Testis (tissue), 3 donors: ENCODE data around the gene RNMT. TPM values are rescaled to one million over a fixed set of nuclear protein-coding genes. Genes with fewer than 3 reads are reported as not detected.

Experiments used
- DNase-seq: peaks from one replicate; pipeline ENCODE4 v3.0.0-alpha.2; 2019
- H3K27ac ChIP-seq, 2 donors: fragments of 200-600 bp; sonication (generic); one replicate each; pipeline ENCODE4 v1.5.1; 2019
- H3K27me3 ChIP-seq: fragments of 200-600 bp; sonication (generic); one replicate; pipeline ENCODE4 v1.5.1; 2019
- H3K36me3 ChIP-seq: fragments of 200-600 bp; sonication (generic); one replicate; pipeline ENCODE4 v1.5.1; 2017; ENCODE audit warnings: low read depth; ENCODE audit errors: missing control alignments
- H3K4me1 ChIP-seq: fragments of 200-600 bp; sonication (generic); one replicate; pipeline ENCODE4 v1.5.1; 2019
- H3K4me3 ChIP-seq, 2 donors: fragments of 200-600 bp; sonication (generic); one replicate each; pipeline ENCODE4 v1.5.1; 2017 to 2019
- H3K9me3 ChIP-seq: fragments of 200-600 bp; sonication (generic); one replicate; pipeline ENCODE4 v1.5.1; 2017
- CTCF ChIP-seq, 3 experiments: fragments of 450-650 bp in 2 of 3; fragments of 200-600 bp in 1 of 3; sonication (generic) in 1 of 3; IDR thresholded peaks; one replicate each; pipeline ENCODE4 v1.5.1; 2016 to 2019; ENCODE audit warnings: antibody characterized with exemption in 3 of 3, mild to moderate bottlenecking in 2 of 3, moderate library complexity in 1 of 3
- POLR2A ChIP-seq: fragments of 450-650 bp; IDR thresholded peaks from one replicate; pipeline ENCODE4 v1.6.1; 2017; ENCODE audit warnings: antibody characterized with exemption, mild to moderate bottlenecking, moderate library complexity
- WGBS, 2 donors: methylation state at CpG; one replicate each; pipeline ENCODE4 v1.1.5; 2018; 5-methylcytosine and 5-hydroxymethylcytosine counted together
- intact Hi-C: fragments of 100-400 bp; cut with DNase I; formaldehyde crosslinking; loops from one replicate; pipeline ENCODE4 v1.15.1; 2023; ENCODE audit warnings: low total_unique reads
- polyA plus RNA-seq: library from polyadenylated mRNA; stranded (reverse); fragments of 350-450 nt; fragmentation: Illumina TruSeq; extraction: RNeasy Lipid Tissue Mini Kit (QIAGEN cat#74804); gene quantifications from one replicate; pipeline ENCODE4 v1.2.3, GENCODE V29; 2014; ENCODE audit warnings: low read depth, low replicate concordance; ENCODE audit not compliant: insufficient read depth
- total RNA-seq, 2 donors: library from RNA; depleted of rRNA; stranded (reverse); fragments of >200 nt; gene quantifications; one replicate each; pipeline ENCODE4 v1.2.3, GENCODE V29; 2016

Gene RNMT
- total and polyA plus RNA-seq, 3 donors from 2014 or later: 30.5 to 31.3 (median 30.9) TPM

DNA sequence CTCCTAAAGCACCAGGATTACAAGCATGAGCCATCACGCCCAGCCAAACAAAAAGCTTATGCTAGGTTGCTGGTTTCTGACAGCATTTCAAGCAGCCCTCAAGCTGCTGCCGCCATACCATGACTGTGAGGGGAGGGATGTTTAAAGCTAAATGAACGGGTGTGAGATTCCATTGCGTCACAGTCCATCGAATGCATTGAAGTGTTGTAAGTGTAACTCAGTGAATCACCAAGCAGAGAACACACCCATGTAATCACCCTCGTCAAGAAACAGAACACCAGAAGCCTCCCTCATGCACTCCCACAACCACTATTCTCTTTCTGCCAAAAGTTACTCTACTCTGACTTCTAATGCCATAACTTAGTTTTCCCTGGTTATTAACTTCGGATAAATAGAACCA is 64.7 kb downstream of the RNMT start:
- H3K4me3 ChIP-seq: no peak overlapping the region
- no peaks in the 10 kb centered on the region for H3K36me3 ChIP-seq
- no peak for DNase-seq
- WGBS, 2 donors: 65 to 69% methylated on average over 7 of the region's 7 CpGs
- H3K4me1 ChIP-seq: no peaks in the 10 kb centered on the region
- intact Hi-C loops: no loop called here
- H3K27ac ChIP-seq: no peak overlapping the region
- TF ChIP-seq CTCF (IDR thresholded peaks at IDR 0.05): no peak
- H3K27me3 ChIP-seq: no peaks in the 10 kb centered on the region
- no peaks in the 10 kb centered on the region for H3K9me3 ChIP-seq

DNA sequence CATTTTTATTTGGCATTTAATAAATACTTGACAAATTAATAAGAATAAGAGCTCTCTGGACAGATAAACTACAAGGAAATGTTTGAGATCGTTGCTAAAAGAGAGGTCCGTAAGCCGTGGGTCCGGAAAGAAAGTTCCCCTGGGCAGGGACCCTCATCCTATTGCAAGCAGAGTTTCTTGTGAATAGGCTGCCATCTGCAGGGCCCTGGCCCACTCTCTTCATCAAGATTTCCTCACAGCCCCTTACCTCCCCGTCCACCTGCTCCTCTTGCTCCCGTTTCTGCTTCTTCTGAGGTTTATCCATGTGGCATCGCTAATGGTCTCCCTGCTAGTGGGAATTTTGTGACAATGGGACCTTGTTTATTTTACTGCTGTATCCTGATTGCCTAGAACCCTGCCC is 67.3 kb downstream of the RNMT start:
- intact Hi-C loops: no loop called here
- Histone ChIP-seq H3K36me3 (no peaks in the 10 kb centered on the region), H3K27ac (no peak overlapping the region), H3K9me3 (no peaks in the 10 kb centered on the region), H3K4me1 (no peaks in the 10 kb centered on the region), H3K27me3 (no peaks in the 10 kb centered on the region), H3K4me3 (no peak overlapping the region)
- no peak for TF ChIP-seq POLR2A
- no peak for TF ChIP-seq CTCF (IDR thresholded peaks at IDR 0.05)
- 56 to 58% methylated on average over 7 of the region's 7 CpGs for WGBS, 2 donors
- DNase-seq: no peak

GRCh38 chr18:13796515-13796914 is 70.0 kb downstream of the RNMT start:
- WGBS, 2 donors: 80 to 81% methylated on average over 11 to 14 of the region's 14 CpGs
- no peaks in the 10 kb centered on the region for H3K9me3 ChIP-seq
- intact Hi-C loops: no loop called here

DNA sequence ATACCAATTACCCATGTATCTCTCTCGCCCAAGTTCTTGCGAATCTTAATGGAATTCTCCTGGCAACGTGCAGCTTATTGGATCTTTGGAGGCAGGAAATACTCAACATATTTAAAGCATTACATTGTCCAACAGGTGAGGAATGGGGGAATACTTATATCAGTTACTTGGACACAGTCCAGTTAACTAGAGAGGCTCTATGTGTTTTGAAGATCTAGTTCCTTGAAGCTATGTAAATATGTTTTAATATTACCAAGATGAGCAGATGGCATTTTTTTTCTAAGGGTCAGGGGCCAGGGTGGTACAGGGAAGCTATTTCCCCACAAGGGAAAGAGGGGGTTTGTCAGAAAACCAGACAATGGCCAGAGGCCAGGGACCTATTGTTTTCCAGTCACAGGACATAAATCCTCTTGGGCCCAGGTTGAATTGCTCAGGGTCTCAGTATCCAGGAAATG is 70.7 kb downstream of the RNMT start:
- Histone ChIP-seq H3K36me3 (no peaks in the 10 kb centered on the region), H3K4me3 (no peak overlapping the region), H3K27me3 (no peaks in the 10 kb centered on the region), H3K9me3 (no peaks in the 10 kb centered on the region), H3K4me1 (no peaks in the 10 kb centered on the region), H3K27ac (no peak overlapping the region)
- no peak for TF ChIP-seq CTCF (IDR thresholded peaks at IDR 0.05)
- no peak for TF ChIP-seq POLR2A
- 64 to 65% methylated on average over 3 of the region's 3 CpGs for WGBS, 2 donors
- intact Hi-C loops: no loop called here
- DNase-seq: no peak

More at GRCh38 chr18:13796515-13796914, 70.0 kb downstream of the RNMT start:
- TF ChIP-seq CTCF (IDR thresholded peaks at IDR 0.05): no peak
- TF ChIP-seq POLR2A: no peak
- Histone ChIP-seq H3K27me3 (no peaks in the 10 kb centered on the region), H3K4me1 (no peaks in the 10 kb centered on the region), H3K36me3 (no peaks in the 10 kb centered on the region), H3K4me3 (no peak overlapping the region), H3K27ac (no peak overlapping the region)
- DNase-seq: no peak

DNA sequence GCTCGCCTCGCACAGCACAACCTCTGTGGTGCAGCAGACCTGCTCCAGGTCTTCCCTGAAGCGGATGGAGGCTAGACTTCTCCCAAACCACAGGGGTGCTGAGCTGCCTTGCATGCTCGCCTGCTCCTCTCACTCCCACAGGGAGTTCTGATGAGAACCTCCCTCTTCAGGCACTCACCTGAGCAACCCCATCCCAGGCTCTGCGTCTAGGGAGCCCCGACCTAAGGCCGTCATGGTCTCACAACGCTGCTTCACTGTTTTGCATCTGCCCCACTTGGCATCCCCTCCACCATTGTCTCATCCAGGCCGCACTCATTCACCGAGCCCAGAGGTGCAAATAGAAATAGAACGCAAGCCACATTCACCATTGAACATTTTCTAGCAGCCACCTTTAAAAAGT is 72.9 kb downstream of the RNMT start:
- no peak for DNase-seq
- H3K27ac ChIP-seq: no peak overlapping the region
- H3K9me3 ChIP-seq: no peaks in the 10 kb centered on the region
- H3K36me3 ChIP-seq: no peaks in the 10 kb centered on the region
- intact Hi-C loops: no loop called here
- no peak overlapping the region for H3K4me3 ChIP-seq
- H3K27me3 ChIP-seq: no peaks in the 10 kb centered on the region
- no peaks in the 10 kb centered on the region for H3K4me1 ChIP-seq
- WGBS, 2 donors: 88 to 94% methylated on average over 11 of the region's 11 CpGs
- TF ChIP-seq CTCF (IDR thresholded peaks at IDR 0.05) (no peak), POLR2A (no peak)
